Measurements from ENCODE around the gene PTGFRN.

Gene PTGFRN

DNA sequence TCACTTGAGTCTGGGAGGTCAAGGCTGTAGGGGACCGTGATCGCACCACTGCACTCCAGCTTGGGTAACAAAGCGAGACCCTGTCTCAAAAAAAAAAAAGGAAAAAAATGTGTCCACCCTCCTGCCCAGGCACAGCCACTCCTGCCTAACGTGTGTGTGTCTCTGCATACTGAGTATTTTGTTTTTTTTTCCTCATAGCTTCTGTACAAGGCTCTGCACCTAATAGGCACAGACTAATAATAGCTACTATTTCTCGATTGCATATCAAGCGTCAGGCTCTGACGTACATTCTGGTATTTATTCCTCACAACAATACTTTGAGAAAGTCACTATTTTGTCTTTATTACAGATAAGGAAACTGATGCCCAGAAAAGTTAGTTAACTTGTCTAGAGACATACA, 5.0 kb downstream of the PTGFRN start:
- no peak overlapping the region for H3K27ac ChIP-seq (ENCODE audit: insufficient read depth, low read depth, low read length, poor library complexity, severe bottlenecking)
- no peak overlapping the region for H3K4me3 ChIP-seq (ENCODE audit: insufficient read depth, low read depth, low read length)
- no peaks in the 10 kb centered on the region for H3K36me3 ChIP-seq (ENCODE audit: control insufficient read depth, insufficient read depth, low read length)
- peaks cover 12% of the 10 kb centered on the region for H3K27me3 ChIP-seq (ENCODE audit: control insufficient read depth, insufficient read depth, low read length, poor library complexity, severe bottlenecking)
- WGBS, 2 experiments: 94 to 98% methylated on average over 7 of the region's 7 CpGs
- peaks cover 18% of the 10 kb centered on the region for H3K4me1 ChIP-seq (ENCODE audit: control insufficient read depth, insufficient read depth, low read length)
- H3K9me3 ChIP-seq (ENCODE audit: control insufficient read depth, low read length): no peaks in the 10 kb centered on the region

DNA sequence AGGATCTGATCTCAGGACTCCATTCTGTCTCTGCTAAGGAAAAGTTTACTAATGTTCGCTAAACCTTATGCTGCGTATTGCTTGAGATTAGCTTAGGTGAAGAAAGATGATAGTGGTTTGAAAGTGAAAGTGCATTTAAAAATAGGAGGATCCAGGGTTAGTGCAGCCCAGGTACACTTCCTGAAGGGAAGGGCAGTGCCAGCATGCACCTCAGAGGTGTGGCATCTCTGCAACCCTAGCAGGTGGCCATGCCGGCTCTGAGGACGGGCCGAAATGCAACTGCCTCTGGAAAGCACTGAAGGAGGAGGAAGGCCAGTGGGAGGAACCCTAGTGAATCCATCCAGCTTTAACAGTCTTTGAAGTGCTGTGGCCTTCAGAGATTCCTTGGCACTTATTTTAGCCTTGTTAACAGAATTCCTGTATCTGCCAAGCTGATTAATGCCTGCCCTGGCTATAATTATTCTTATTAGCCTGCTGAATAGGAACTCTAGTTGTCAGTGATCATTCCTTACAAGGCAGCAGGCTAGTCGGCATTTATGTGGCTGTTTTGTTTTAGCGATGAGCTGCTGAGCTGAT, 5.5 kb downstream of the PTGFRN start:
- Histone ChIP-seq H3K4me3 (ENCODE audit: insufficient read depth, low read depth, low read length) (no peak overlapping the region), H3K36me3 (ENCODE audit: control insufficient read depth, insufficient read depth, low read length) (no peaks in the 10 kb centered on the region), H3K9me3 (ENCODE audit: control insufficient read depth, low read length) (no peaks in the 10 kb centered on the region), H3K27me3 (ENCODE audit: control insufficient read depth, insufficient read depth, low read length, poor library complexity, severe bottlenecking) (peaks cover 12% of the 10 kb centered on the region), H3K27ac (ENCODE audit: insufficient read depth, low read depth, low read length, poor library complexity, severe bottlenecking) (no peak overlapping the region), H3K4me1 (ENCODE audit: control insufficient read depth, insufficient read depth, low read length) (peaks cover 18% of the 10 kb centered on the region)
- 79 to 81% methylated on average over 7 of the region's 7 CpGs for WGBS, 2 experiments

DNA sequence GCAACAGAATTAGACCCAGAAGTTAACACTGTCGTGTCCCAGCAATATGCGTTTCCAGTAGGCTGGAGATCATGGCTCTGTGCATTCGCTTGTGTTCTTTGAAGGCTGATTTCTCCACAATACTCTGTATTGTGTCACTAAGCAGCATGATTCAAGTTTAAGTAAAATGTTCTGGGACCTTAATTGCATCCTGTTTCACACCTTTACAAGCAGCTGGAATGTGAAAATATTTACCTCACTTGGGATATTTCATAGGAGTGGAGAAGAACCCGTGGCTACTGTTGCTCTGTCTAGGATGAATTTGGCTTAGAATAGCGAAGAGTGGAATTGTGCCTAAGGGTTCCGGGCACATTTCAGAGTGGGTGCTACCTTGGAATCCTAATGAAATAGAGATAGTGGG, 6.3 kb downstream of the PTGFRN start:
- no peak overlapping the region for H3K4me3 ChIP-seq (ENCODE audit: insufficient read depth, low read depth, low read length)
- no peak overlapping the region for H3K27ac ChIP-seq (ENCODE audit: insufficient read depth, low read depth, low read length, poor library complexity, severe bottlenecking)
- H3K4me1 ChIP-seq (ENCODE audit: control insufficient read depth, insufficient read depth, low read length): peaks cover 15% of the 10 kb centered on the region
- peaks cover 5% of the 10 kb centered on the region for H3K27me3 ChIP-seq (ENCODE audit: control insufficient read depth, insufficient read depth, low read length, poor library complexity, severe bottlenecking)
- no peaks in the 10 kb centered on the region for H3K36me3 ChIP-seq (ENCODE audit: control insufficient read depth, insufficient read depth, low read length)
- no peaks in the 10 kb centered on the region for H3K9me3 ChIP-seq (ENCODE audit: control insufficient read depth, low read length)
- 90 to 94% methylated on average over 6 of the region's 6 CpGs for WGBS, 2 experiments

DNA sequence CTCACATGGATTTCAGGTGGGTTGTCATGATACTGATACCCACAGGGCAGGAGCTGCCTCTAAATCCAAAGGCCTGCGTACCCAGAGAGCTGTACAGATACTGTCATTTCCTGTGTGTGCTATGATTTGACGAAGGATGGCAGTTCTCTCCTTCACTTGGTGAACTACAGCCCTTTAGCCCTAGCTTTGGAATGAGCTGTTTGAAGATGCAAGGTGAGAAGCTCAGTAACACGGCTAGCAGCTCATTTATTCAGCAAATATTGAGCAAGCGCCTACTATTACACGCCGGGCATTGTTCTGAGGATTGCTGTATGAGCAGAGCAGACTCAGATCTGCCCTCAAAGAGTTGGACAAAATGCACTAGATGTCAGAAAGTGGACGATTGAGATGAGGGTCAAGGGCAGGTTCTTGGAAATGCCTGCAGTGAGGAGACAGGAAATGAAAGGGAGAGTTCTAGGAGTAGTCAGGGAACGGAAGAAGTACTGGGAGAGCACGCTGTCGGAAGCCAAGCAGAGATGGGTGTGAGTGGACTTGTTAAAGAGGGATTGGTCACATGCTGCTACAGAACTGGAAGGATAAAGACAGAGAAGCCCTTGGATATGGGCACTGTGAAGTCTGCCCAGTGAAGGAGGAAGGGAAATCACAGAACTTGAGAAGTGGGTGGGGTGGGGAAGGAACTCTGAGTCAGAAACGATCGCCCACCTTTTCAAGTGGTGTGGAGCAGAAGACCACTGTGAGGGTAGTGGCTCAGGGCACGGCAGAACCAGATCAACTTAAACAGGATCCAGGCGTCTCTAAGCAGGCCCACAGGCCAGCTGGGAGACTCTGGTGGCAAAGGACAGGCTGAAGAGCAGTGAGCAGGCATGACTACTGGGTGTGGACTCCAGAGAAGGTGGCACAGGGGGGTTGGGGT, 7.1 kb downstream of the PTGFRN start:
- no peaks in the 10 kb centered on the region for H3K9me3 ChIP-seq (ENCODE audit: control insufficient read depth, low read length)
- H3K27ac ChIP-seq (ENCODE audit: insufficient read depth, low read depth, low read length, poor library complexity, severe bottlenecking): no peak overlapping the region
- WGBS, 2 experiments: 91% methylated on average over 14 of the region's 14 CpGs
- no peaks in the 10 kb centered on the region for H3K36me3 ChIP-seq (ENCODE audit: control insufficient read depth, insufficient read depth, low read length)
- H3K27me3 ChIP-seq (ENCODE audit: control insufficient read depth, insufficient read depth, low read length, poor library complexity, severe bottlenecking): no peaks in the 10 kb centered on the region
- H3K4me3 ChIP-seq (ENCODE audit: insufficient read depth, low read depth, low read length): no peak overlapping the region
- peaks cover 11% of the 10 kb centered on the region for H3K4me1 ChIP-seq (ENCODE audit: control insufficient read depth, insufficient read depth, low read length)

DNA sequence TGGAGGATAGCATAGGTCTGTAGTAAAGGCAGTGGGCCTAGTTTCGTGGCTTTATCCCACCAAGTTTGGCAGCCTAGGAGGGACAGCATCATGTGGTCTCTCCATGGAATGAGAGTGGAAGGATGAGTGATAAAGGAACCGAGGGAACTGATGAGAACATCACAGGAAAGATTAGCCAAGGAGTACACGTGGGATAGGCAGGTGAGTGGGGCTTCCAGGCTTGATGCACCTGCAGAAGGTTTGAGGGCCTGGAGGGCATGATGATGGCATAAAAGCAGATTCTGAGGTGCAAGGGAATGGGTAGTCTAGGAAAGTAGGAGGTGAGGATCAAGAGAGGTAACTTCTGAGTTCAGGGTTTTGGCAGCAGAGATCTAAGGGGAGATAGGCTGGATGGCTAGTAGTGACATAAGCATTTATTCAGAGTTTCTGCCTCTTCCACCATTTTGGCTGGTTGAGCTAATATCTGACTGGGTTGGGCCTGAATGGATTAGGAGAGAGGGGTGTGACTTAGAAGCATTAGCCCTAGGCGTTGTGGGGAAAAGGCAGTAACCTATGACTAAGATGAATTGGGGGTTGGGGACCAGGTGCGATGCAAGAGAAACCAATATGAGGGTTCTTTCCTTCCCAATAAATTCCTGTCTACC, 9.1 kb downstream of the PTGFRN start:
- Histone ChIP-seq H3K27me3 (ENCODE audit: control insufficient read depth, insufficient read depth, low read length, poor library complexity, severe bottlenecking) (no peaks in the 10 kb centered on the region), H3K9me3 (ENCODE audit: control insufficient read depth, low read length) (no peaks in the 10 kb centered on the region), H3K4me3 (ENCODE audit: insufficient read depth, low read depth, low read length) (no peak overlapping the region), H3K4me1 (ENCODE audit: control insufficient read depth, insufficient read depth, low read length) (peaks cover 4% of the 10 kb centered on the region), H3K36me3 (ENCODE audit: control insufficient read depth, insufficient read depth, low read length) (no peaks in the 10 kb centered on the region), H3K27ac (ENCODE audit: insufficient read depth, low read depth, low read length, poor library complexity, severe bottlenecking) (no peak overlapping the region)
- WGBS, 2 experiments: 89 to 93% methylated on average over 5 of the region's 5 CpGs

DNA sequence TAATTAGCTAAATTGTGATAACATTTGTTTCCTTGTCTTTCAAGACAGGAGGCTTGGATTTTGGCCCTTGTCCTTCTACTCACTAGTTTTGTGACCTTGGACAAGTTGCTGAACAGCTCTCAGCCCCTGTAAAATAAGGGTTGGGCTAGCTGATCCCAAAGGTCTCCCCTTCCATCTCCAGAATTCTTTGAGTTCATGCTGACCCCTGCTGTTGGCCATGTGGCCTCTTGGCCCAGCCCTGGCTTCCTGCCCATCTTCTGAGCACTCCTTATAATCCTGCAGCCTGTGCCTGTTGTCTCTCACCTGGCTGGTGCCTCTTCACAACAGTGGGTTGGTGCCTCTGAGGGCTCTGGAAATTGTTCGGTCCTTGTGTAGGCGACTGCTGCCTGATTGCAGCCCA, 10.1 kb downstream of the PTGFRN start:
- no peaks in the 10 kb centered on the region for H3K27me3 ChIP-seq (ENCODE audit: control insufficient read depth, insufficient read depth, low read length, poor library complexity, severe bottlenecking)
- H3K4me3 ChIP-seq (ENCODE audit: insufficient read depth, low read depth, low read length): no peak overlapping the region
- H3K36me3 ChIP-seq (ENCODE audit: control insufficient read depth, insufficient read depth, low read length): no peaks in the 10 kb centered on the region
- no peak overlapping the region for H3K27ac ChIP-seq (ENCODE audit: insufficient read depth, low read depth, low read length, poor library complexity, severe bottlenecking)
- peaks cover 4% of the 10 kb centered on the region for H3K4me1 ChIP-seq (ENCODE audit: control insufficient read depth, insufficient read depth, low read length)
- H3K9me3 ChIP-seq (ENCODE audit: control insufficient read depth, low read length): no peaks in the 10 kb centered on the region
- WGBS, 2 experiments: 96 to 97% methylated on average over 2 of the region's 2 CpGs

DNA sequence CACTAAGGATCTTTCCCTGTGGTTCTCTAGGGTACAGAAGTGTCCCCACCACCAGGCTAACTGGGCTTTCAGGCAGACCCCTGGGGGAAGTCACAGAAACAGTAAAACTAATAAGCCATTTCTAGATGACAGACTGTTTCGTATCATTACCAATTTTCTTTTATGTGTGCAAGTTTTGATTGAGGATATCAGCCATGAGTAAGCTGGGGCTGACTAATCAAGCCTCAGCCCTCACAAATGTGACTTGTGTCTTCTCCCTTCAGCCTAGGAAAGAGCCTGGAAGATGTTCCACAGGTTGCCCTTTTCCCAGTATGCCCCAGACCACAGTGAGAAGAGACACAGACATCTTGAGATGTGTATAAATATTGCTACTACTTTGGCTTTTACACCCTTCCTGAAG, 10.5 kb downstream of the PTGFRN start:
- WGBS, 2 experiments: 73 to 85% methylated on average over 1 of the region's 1 CpG
- Histone ChIP-seq H3K4me3 (ENCODE audit: insufficient read depth, low read depth, low read length) (no peak overlapping the region), H3K36me3 (ENCODE audit: control insufficient read depth, insufficient read depth, low read length) (no peaks in the 10 kb centered on the region), H3K27ac (ENCODE audit: insufficient read depth, low read depth, low read length, poor library complexity, severe bottlenecking) (no peak overlapping the region), H3K4me1 (ENCODE audit: control insufficient read depth, insufficient read depth, low read length) (no peaks in the 10 kb centered on the region), H3K9me3 (ENCODE audit: control insufficient read depth, low read length) (no peaks in the 10 kb centered on the region), H3K27me3 (ENCODE audit: control insufficient read depth, insufficient read depth, low read length, poor library complexity, severe bottlenecking) (no peaks in the 10 kb centered on the region)

DNA sequence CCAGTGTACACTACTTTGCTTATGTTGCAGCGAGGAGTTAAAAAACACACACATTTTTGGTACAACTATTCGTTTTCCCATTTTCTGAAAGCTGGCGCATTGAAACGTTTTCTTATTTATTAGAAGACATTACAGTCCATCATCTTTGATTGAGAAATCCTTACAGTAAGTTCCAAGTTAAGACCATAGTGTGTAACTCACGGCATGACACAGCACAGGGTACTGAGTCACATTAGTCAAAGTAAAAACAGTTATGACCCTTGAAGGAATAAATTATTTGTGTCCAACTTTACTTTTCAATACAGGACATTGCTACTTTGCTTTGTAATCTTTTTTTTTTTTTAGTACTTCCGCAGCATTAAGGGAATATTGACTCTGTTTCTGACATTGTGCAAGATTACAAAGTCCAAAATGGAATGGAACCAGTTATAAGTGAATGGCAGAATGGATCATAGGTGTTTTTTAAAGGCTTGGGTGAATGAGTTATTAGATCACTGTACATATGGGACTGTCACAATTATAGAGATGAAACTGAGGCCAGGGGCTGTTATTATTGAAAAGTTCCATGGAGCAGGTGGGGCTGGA, 11.7 kb downstream of the PTGFRN start:
- H3K36me3 ChIP-seq (ENCODE audit: control insufficient read depth, insufficient read depth, low read length): no peaks in the 10 kb centered on the region
- no peaks in the 10 kb centered on the region for H3K4me1 ChIP-seq (ENCODE audit: control insufficient read depth, insufficient read depth, low read length)
- H3K27ac ChIP-seq (ENCODE audit: insufficient read depth, low read depth, low read length, poor library complexity, severe bottlenecking): no peak overlapping the region
- WGBS, 2 experiments: 95 to 99% methylated on average over 6 of the region's 6 CpGs
- H3K9me3 ChIP-seq (ENCODE audit: control insufficient read depth, low read length): no peaks in the 10 kb centered on the region
- no peak overlapping the region for H3K4me3 ChIP-seq (ENCODE audit: insufficient read depth, low read depth, low read length)
- H3K27me3 ChIP-seq (ENCODE audit: control insufficient read depth, insufficient read depth, low read length, poor library complexity, severe bottlenecking): no peaks in the 10 kb centered on the region

DNA sequence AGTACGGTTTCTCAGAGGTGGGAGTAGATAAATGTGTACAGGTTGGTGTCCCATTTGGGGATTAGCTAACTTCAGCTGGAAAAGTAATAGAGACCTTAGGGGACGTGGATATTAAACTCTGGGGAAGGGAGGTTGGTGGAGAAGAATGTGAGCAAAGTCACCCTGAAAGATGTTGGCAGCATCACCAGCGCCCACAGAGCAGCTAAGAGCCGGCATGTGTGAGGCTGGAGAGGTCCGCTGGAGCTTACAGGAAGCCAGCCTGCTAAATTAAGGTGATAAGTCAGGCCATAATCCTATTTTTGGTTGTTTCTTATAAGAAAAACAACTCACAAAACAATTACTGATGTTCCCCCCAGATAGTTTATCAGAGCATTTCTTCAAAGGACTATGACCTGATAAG, 12.2 kb downstream of the PTGFRN start:
- Histone ChIP-seq H3K36me3 (ENCODE audit: control insufficient read depth, insufficient read depth, low read length) (no peaks in the 10 kb centered on the region), H3K4me3 (ENCODE audit: insufficient read depth, low read depth, low read length) (no peak overlapping the region), H3K4me1 (ENCODE audit: control insufficient read depth, insufficient read depth, low read length) (no peaks in the 10 kb centered on the region), H3K9me3 (ENCODE audit: control insufficient read depth, low read length) (no peaks in the 10 kb centered on the region), H3K27ac (ENCODE audit: insufficient read depth, low read depth, low read length, poor library complexity, severe bottlenecking) (no peak overlapping the region), H3K27me3 (ENCODE audit: control insufficient read depth, insufficient read depth, low read length, poor library complexity, severe bottlenecking) (no peaks in the 10 kb centered on the region)
- WGBS, 2 experiments: 94 to 96% methylated on average over 5 of the region's 5 CpGs

DNA sequence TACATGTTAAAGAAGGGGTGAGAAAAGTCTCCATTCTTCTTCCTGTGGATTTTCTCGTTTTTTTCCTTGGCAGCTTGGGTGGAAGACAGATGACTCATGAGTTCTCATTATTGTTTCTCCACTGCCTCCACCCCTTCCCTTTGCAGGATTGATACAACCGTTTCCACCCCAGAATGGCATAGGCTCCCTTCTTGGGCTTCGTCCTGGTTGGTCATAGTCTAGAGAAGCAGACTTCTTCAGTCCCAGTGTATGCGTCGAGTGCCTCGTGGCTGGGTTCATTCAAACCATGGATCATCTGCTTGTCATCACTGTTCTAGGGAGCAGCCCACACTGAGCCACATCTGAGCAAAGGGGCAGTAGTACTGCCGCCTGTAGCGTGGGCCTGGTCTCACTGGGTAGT, 13.7 kb downstream of the PTGFRN start:
- Histone ChIP-seq H3K4me3 (ENCODE audit: insufficient read depth, low read depth, low read length) (no peak overlapping the region), H3K27ac (ENCODE audit: insufficient read depth, low read depth, low read length, poor library complexity, severe bottlenecking) (no peak overlapping the region), H3K9me3 (ENCODE audit: control insufficient read depth, low read length) (no peaks in the 10 kb centered on the region), H3K27me3 (ENCODE audit: control insufficient read depth, insufficient read depth, low read length, poor library complexity, severe bottlenecking) (no peaks in the 10 kb centered on the region), H3K36me3 (ENCODE audit: control insufficient read depth, insufficient read depth, low read length) (no peaks in the 10 kb centered on the region), H3K4me1 (ENCODE audit: control insufficient read depth, insufficient read depth, low read length) (peaks cover 5% of the 10 kb centered on the region)
- WGBS, 2 experiments: 93% methylated on average over 8 of the region's 8 CpGs

Data from ectodermal cell (in vitro differentiated cells).